ENCODE results near the gene TMEM18.

Gene TMEM18

DNA sequence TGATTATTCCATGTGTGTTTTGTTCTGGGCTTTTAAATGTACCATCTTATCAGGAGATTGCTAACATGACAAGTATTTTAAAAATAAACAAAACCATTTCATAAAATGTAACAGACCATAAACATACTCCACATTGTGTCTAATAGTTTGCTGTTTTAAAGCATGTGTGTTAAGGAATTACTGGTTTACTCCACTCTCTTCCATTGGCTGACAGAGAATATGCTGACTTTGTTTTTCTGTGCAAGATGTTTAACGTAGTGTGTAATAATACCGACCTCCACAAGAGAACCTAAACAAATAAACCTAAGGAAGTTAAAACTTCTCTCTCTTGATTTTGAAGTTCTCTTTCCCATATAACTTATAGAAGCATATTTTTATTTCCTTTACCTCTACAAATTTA is 17.0 kb upstream of the TMEM18 start:
- no peak for TF ChIP-seq SIN3A (IDR thresholded peaks at IDR 0.05; ENCODE audit: borderline replicate concordance, insufficient read depth, low read length)

- TF ChIP-seq TAF1 (IDR thresholded peaks at IDR 0.05; ENCODE audit: borderline replicate concordance, insufficient read depth, low read length) (no peak), SIN3A (IDR thresholded peaks at IDR 0.05; ENCODE audit: borderline replicate concordance, insufficient read depth, low read length) (no peak), FOXP2 (optimal IDR thresholded peaks at IDR 0.05; ENCODE audit: borderline replicate concordance, extremely low read depth, extremely low read length, insufficient read depth) (no peak), POLR2AphosphoS5 (IDR thresholded peaks at IDR 0.05; ENCODE audit: low read depth, low read length) (no peak)
- TF ChIP-seq, protein P1, sequence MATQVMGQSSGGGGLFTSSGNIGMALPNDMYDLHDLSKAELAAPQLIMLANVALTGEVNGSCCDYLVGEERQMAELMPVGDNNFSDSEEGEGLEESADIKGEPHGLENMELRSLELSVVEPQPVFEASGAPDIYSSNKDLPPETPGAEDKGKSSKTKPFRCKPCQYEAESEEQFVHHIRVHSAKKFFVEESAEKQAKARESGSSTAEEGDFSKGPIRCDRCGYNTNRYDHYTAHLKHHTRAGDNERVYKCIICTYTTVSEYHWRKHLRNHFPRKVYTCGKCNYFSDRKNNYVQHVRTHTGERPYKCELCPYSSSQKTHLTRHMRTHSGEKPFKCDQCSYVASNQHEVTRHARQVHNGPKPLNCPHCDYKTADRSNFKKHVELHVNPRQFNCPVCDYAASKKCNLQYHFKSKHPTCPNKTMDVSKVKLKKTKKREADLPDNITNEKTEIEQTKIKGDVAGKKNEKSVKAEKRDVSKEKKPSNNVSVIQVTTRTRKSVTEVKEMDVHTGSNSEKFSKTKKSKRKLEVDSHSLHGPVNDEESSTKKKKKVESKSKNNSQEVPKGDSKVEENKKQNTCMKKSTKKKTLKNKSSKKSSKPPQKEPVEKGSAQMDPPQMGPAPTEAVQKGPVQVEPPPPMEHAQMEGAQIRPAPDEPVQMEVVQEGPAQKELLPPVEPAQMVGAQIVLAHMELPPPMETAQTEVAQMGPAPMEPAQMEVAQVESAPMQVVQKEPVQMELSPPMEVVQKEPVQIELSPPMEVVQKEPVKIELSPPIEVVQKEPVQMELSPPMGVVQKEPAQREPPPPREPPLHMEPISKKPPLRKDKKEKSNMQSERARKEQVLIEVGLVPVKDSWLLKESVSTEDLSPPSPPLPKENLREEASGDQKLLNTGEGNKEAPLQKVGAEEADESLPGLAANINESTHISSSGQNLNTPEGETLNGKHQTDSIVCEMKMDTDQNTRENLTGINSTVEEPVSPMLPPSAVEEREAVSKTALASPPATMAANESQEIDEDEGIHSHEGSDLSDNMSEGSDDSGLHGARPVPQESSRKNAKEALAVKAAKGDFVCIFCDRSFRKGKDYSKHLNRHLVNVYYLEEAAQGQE (IDR thresholded peaks at IDR 0.05; ENCODE audit: insufficient read depth in 1 of 2, low read depth in 2 of 2, low read length in 2 of 2) = no peak
These were observed 16.4 kb upstream of the TMEM18 start for GRCh38 chr2:693606-694005.

- TF ChIP-seq POLR2AphosphoS5 (IDR thresholded peaks at IDR 0.05; ENCODE audit: low read depth, low read length) (no peak), SIN3A (IDR thresholded peaks at IDR 0.05; ENCODE audit: borderline replicate concordance, insufficient read depth, low read length) (no peak), TAF1 (IDR thresholded peaks at IDR 0.05; ENCODE audit: borderline replicate concordance, insufficient read depth, low read length) (no peak), FOXP2 (optimal IDR thresholded peaks at IDR 0.05; ENCODE audit: borderline replicate concordance, extremely low read depth, extremely low read length, insufficient read depth) (no peak)
- TF ChIP-seq, protein P1 (IDR thresholded peaks at IDR 0.05; ENCODE audit: insufficient read depth in 1 of 2, low read depth in 2 of 2, low read length in 2 of 2) = no peak
These were observed 15.6 kb upstream of the TMEM18 start for GRCh38 chr2:692767-693166.

- TF ChIP-seq, protein P1 (IDR thresholded peaks at IDR 0.05; ENCODE audit: insufficient read depth in 1 of 2, low read depth in 2 of 2, low read length in 2 of 2) = no peak
- no peak for TF ChIP-seq TAF1 (IDR thresholded peaks at IDR 0.05; ENCODE audit: borderline replicate concordance, insufficient read depth, low read length)
- TF ChIP-seq FOXP2 (optimal IDR thresholded peaks at IDR 0.05; ENCODE audit: borderline replicate concordance, extremely low read depth, extremely low read length, insufficient read depth) = no peak
- TF ChIP-seq SIN3A (IDR thresholded peaks at IDR 0.05; ENCODE audit: borderline replicate concordance, insufficient read depth, low read length) = no peak
- no peak for TF ChIP-seq POLR2AphosphoS5 (IDR thresholded peaks at IDR 0.05; ENCODE audit: low read depth, low read length)
These were observed 14.9 kb upstream of the TMEM18 start for GRCh38 chr2:691821-692761.

DNA sequence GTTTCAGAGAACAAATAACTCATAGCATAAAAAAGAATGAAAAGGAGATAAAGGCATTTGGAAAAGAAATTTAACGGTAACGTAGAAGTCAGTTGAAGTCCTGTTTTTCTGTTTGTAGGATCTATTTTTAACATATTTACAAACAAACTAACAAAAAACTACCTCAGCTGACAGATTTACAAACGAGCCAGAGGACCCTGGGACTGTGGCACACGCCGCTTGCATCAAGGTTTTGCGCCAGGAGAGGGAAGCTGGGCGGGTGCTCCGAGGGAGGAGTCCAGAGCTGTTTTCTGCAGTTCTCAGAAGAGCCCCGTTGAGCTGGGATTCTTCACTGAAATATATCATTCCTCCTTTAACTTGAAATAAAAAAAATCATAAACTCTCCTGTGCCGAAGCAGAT is 13.6 kb upstream of the TMEM18 start:
- TF ChIP-seq TAF1 (IDR thresholded peaks at IDR 0.05; ENCODE audit: borderline replicate concordance, insufficient read depth, low read length) (no peak), FOXP2 (optimal IDR thresholded peaks at IDR 0.05; ENCODE audit: borderline replicate concordance, extremely low read depth, extremely low read length, insufficient read depth) (no peak), SIN3A (IDR thresholded peaks at IDR 0.05; ENCODE audit: borderline replicate concordance, insufficient read depth, low read length) (no peak), POLR2AphosphoS5 (IDR thresholded peaks at IDR 0.05; ENCODE audit: low read depth, low read length) (no peak)
- TF ChIP-seq, protein P1 (IDR thresholded peaks at IDR 0.05; ENCODE audit: insufficient read depth in 1 of 2, low read depth in 2 of 2, low read length in 2 of 2) = no peak

Measured in PFSK-1 (cell line).